HUDEP-2 (cell line): ENCODE data around the gene TRIM69.

ENCODE experiments used
- DNase-seq, 76 experiments: peaks; one replicate each; lab custom pipeline; 2025; ENCODE audit not compliant: unreplicated experiment in 76 of 76; lab: John Stamatoyannopoulos, UW

The TRIM69 gene

GRCh38 chr15:44796508-44796907, 60.2 kb downstream of the TRIM69 start:
- peak in 8 of 76 experiments; percentile 3 to 47 (median 19) for DNase-seq

GRCh38 chr15:44798826-44799225, 62.5 kb downstream of the TRIM69 start:
- DNase-seq: peak in 3 of 76 experiments; percentile 1 to 2 (median 1)

DNA sequence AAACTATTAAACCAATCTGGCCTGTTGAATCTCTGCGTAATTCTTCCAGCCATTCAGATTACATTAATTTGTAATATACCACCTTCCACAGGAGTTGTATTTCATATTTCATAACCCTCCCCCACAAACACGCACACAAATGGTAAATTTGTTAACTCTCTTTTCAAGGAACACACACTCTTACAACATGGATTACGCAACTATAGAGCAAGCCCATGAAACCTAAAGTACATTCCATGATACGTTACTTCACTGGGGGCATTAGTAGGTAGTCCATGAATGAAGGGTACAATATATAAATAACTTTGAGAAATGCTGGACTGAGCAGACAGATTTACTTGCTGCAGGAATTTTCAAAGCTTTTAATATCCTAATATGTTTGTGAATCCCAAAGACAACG, 65.0 kb downstream of the TRIM69 start:
- no peak for DNase-seq

DNA sequence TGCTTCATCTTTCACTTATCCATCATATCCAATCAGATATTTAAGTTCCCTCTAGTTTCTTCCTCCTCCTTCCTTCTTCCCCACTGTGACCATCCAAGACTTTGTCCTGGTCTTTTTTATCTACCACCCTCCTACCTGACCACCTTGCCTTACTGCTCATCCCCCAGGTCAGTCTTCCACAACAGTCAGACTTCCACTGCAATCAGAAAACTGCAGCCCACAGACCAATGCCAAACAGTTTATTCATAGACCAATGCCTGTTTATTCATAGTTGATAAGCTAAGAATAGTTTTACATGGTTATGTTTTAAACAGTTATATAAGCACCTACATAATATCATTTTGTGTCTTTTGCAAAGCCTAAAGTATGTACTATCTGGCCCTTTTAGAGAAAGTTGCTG, 65.5 kb downstream of the TRIM69 start:
- no peak for DNase-seq

GRCh38 chr15:44802336-44802735, 66.0 kb downstream of the TRIM69 start:
- no peak for DNase-seq

DNA sequence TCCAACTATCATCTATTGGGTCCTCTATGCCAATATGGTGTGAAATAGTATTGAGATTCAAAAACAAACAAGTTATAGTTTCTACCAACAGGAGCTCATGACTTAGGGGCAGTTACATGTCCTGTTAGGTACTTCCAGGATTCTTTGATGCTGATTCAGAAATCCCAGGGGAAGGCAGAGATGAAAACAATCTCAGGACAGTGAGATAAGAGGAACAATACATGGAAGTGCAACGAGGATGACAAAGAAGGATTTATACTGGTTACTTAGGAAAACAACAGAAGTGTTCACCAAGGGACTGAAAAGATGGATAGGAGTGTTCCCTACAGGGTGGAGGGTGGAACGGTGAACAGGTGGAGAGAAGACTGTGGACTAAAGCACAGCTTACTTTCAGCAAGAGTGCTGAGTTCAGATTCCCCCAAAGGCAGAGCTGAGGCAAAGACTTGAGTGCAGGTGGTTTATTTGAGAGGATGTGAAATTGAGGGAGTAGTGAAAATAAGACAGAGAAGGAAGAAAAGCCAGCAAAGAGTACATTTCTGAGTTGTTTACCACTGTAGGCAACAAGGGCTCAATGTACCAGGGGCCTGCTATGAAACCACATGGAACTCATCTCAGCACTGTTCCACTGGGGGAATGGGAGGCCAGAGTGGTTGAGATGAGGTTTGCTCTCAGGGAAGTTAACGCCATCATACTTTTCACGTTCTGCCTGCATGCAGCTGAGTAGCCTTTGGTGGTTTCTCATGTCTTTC, 68.1 kb downstream of the TRIM69 start:
- DNase-seq: no peak

GRCh38 chr15:44808557-44808956, 72.2 kb downstream of the TRIM69 start:
- DNase-seq: no peak

GRCh38 chr15:44810237-44810636, 73.9 kb downstream of the TRIM69 start:
- DNase-seq: no peak

DNA sequence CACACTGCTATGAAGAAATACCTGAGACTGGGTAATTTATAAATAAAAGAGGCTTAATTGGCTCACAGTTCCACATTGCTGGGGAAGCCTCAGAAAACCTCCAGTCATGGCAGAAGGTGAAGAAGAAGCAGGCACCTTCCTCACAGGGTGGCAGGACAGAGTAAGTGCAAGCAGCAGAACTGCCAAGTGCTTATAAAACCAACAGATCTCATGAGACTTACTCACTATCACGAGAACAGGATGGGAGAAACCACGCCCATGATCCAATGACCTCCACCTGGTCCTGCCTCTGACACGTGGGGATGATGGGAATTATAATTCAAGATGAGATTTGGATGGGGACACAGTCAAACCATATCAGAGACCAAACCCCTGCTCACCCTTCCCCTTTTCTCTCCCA, 75.0 kb downstream of the TRIM69 start:
- no peak for DNase-seq

DNA sequence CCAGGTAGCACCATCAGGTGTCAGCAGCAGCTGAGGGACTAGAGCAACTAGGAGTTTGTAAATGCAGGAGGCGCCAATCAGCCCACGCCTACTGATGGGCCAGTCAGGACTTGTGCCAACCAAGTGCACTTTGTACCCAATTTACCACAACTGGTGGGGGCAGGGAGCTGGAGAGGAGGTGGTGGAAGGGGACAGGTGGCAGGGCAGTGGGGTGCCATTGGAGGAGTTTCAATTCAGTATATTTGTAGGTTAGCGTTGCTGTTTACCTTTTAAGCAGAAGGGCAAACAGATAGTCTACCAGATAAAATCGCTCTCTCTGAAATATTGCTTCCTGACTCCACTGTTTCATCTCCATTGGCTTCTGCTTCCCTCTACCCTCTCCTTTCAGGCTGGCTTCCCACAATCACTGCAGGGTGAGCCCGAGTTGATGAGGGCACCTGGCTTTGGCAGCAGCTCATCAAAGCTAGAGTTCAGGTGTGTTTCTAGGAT, 75.7 kb downstream of the TRIM69 start:
- no peak for DNase-seq

- DNase-seq: no peak
Measured at GRCh38 chr15:44813231-44813630, 76.9 kb downstream of the TRIM69 start.
